RKO (cell line): Measurements from ENCODE around the gene TNFSF15.

Source experiments
- DNase-seq: peaks from one replicate; pipeline ENCODE4 v3.0.0-alpha.2; 2016; ENCODE audit warnings: low spot score

The TNFSF15 gene

GRCh38 chr9:114805670-114806525 lies at the start of gene TNFSF15:
TNFSF15 (minus strand) TSS chr9:114806039; CDS start chr9:114806012, 27 bp downstream.
- no peak for DNase-seq

GRCh38 chr9:114855488-114855887 lies 49.6 kb upstream of the TNFSF15 start:
- no peak for DNase-seq

DNA sequence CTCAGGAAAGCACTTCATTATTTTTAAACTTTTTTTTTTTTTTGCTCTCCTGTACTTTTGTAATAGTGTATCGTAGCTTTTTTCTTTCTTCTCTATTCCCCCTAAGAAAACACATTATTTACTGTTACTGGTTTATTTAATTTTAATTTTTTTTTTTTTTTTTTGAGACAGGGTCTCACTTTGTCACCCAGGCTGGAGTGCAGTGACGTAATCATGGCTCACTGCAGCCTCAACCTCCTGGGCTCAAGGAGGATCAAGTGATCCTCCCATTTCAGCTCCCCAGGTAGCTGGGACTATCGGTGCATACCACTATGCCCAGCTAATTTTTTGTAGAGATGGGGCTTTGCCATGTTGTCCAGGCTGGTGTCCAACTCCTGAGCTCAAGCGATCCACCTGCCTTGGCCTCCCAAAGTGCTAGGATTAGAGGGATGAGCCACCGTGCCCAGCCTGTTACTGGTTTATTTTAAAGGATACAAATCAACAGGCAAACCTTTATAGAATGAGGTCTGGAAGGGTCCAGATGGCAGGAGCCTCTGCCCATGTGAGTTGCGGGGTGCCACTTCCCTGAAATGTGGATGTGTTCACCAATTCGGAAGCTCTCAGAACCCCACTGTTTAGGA lies 49.0 kb upstream of the TNFSF15 start:
- no peak for DNase-seq

GRCh38 chr9:114853071-114853855 lies 47.4 kb upstream of the TNFSF15 start:
- DNase-seq: no peak

DNA sequence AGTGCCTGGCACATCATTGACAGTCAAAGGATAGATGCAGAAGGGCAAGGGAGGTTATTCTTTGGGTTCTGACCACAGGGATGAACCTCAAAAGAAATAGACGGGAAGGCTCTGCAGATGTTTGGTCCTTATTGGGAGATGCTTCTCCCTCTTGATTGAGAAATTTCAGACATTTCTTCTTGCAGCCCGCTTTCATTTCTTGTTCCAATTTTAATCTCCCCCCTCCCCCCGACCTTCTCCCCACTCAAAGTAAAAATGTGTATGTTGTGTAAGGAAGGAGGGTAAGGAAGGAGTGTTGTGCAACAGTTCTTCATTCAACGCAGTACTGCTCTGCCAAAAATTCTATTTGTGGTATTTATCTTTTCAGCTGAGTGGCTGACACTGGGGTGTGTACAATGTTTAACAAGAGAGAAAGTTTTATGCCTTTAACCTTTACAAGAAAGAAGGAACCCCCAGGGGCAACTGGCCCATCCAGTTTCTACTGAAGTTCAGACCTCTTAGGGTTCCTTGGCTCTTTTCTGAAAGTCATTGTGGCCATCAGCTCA lies 46.3 kb upstream of the TNFSF15 start:
- no peak for DNase-seq

DNA sequence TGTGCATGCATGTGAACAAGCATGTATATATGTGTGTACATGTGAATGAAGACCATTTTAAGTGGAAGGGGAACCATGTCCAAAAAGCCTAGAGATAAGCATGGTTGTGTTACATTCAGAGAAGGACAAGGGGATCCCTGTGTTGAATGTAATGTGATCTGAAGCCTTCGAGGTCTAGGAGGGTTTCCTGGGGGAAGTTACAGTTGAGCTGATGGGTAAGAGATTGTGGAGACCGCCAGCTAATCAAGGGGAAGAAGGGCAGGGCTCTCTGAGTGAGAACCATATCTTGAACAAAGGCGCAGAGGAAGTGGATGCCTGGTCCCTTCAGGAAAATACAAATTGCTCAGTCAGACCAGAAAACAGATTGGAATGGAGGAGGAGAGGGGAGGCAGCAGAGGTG lies 45.5 kb upstream of the TNFSF15 start:
- no peak for DNase-seq

DNA sequence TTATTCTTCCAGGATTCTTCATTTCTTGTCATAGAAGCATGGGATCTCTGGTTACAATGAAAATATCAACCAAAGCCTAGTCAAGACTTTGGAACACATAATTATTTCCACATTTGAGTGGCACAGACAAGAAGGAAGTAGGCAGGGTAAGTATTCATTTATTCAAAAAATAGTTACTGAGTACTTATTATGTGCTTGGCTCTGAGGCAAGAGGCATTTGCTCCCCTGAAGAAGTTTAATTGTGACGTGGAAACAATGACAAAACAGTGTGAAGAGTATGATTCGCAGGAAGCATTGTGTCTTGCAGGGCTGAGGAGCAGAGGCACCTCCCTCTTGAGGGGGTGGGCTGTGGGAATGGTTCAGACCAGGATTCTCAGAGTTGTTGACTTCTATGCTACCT lies 45.0 kb upstream of the TNFSF15 start:
- DNase-seq: no peak

GRCh38 chr9:114849450-114849849 lies 43.6 kb upstream of the TNFSF15 start:
- DNase-seq: no peak

- DNase-seq: no peak
Measured at GRCh38 chr9:114847492-114848417, 41.9 kb upstream of the TNFSF15 start.

- DNase-seq: no peak
Measured at GRCh38 chr9:114845373-114845772, 39.5 kb upstream of the TNFSF15 start.

DNA sequence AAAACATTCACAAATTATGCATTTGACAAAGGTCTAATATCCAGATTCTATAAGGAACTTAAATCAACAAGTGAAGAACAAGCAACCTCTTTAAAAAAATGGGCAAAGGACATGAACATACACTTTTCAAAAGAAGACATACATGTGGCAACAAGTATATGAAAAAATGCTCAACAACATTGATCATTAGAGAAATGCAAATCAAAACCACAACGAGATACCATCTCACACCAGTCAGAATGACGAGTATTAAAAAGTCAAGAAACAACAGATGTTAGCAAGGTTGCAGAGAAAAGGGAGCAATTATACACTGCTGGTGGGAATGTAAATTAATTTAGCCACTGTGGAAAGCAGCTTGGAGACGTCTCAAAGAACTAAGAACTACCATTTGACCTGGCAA lies 38.9 kb upstream of the TNFSF15 start:
- DNase-seq: no peak

GRCh38 chr9:114837923-114838322 lies 32.1 kb upstream of the TNFSF15 start:
- DNase-seq: no peak

GRCh38 chr9:114836769-114837168 lies 30.9 kb upstream of the TNFSF15 start:
- DNase-seq: no peak

DNA sequence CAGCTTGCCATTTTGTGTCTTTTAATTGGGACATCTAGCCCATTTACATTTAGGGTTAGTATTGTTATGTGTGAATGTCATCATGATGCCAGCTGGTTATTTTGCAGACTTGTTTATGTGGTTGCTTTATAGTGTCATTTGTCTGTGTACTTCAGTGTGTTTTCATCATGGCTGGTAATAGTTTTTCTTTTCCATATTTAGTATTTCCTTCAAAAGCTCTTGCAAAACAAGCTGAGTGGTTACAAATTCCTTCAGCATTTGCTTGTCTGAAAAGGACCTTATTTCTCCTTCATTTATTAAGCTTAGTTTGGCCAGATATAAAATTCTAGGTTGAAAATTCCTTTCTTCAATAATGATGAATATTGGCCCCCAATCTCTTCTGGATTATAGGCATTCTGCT lies 28.5 kb upstream of the TNFSF15 start:
- no peak for DNase-seq

DNA sequence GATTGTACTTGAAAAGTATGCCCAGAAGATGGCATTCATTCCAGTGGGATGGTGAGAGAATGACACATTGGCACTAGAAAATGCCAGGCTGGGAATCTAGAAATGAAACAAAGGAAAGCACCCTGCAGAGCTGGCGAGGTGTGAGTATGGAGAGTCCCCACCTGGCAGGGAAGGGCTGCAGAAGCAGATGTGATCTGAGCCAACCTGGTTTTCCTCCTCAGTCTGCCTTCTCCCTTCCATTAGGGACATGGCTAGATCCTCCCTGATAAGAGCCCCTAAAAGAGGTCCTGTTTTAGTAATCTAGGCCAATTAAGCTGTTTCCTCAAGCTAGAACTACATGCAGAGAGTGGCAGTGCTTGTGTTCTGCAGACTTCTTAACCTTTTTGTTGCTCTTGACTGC lies 24.7 kb upstream of the TNFSF15 start:
- DNase-seq: no peak

GRCh38 chr9:114829574-114830440 lies 24.0 kb upstream of the TNFSF15 start:
- DNase-seq: no peak

- DNase-seq: no peak
Measured at GRCh38 chr9:114828303-114828650, 22.4 kb upstream of the TNFSF15 start.

DNA sequence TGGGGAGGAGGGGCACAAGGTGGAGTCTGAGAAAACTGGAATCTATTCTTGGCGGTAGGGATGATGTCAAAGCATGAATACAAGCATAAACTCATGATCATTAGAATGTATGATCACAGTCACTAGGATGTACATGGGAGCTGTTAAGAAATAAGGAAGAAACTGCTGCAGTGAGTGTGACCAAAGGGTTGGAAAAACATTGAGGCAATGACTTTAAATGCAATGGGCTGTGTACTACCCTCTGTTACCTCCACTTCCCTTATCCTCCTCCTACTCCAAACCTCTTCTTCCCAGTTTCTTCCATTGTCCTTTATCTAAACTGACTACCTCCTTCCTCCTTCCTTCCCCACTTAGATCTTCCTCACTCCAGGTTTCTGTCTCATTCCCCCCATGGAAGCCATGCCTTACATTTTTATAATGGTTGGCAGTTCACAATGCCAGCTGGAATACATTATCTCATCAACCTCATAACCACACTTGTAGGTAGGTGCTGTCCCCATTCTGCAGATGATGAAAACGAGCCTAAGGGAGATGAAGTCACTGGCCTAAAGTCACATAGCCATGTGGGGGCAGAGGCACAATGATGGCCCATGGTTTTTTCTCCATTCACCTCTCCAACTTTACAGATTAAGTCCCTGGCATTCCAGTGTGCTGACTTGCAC lies 21.9 kb upstream of the TNFSF15 start:
- DNase-seq: no peak

DNA sequence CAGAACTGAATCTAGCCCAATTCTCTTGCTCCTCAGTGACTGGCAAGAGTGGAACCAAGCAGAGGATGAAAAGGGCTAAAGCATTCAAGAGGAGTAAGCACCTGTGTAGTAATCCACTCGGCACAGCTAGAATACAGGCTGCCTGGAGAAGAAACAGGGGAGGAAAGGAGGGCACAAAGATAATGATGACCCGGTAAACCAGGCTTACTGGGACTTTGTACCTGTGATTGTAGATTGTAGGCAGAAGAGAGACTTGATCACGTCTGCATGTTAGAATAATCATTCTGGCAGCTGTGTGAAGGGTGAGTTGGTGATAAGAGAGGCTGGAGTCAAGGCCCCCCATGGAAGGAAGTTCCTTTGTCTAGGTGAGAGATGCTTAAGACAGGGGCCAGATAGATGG lies 20.6 kb upstream of the TNFSF15 start:
- DNase-seq: no peak
